HG03159 (cell line): ENCODE measurements around the gene ASB1.
"Not testable (repeated sequence)": the region's sequence is repeated elsewhere in the genome, so short reads cannot be mapped to it uniquely, and the experiment has no call there.

Source experiments
- ATAC-seq: cut with Tn5 transposase; IDR thresholded peaks from one replicate; pipeline ENCODE4 v1.9.1; 2021; ENCODE audit warnings: mild to moderate bottlenecking, moderate library complexity; ENCODE audit not compliant: unreplicated experiment

The ASB1 gene

GRCh38 chr2:238441262-238442114 is 14.8 kb downstream of the ASB1 start:
- ATAC-seq, result no peak

GRCh38 chr2:238442257-238442656 is 15.5 kb downstream of the ASB1 start:
- not testable (repeated sequence) for ATAC-seq

- ATAC-seq, result no peak
These were observed 17.5 kb downstream of the ASB1 start for GRCh38 chr2:238444242-238444641.

- no peak for ATAC-seq
These were observed 18.9 kb downstream of the ASB1 start for GRCh38 chr2:238445409-238446190.

GRCh38 chr2:238446371-238446770 is 19.6 kb downstream of the ASB1 start:
- ATAC-seq, result no peak

- ATAC-seq, result no peak
These were observed 21.6 kb downstream of the ASB1 start for GRCh38 chr2:238448031-238448955.

GRCh38 chr2:238449241-238449640 is 22.5 kb downstream of the ASB1 start:
- no peak for ATAC-seq

GRCh38 chr2:238449909-238450417 is 23.2 kb downstream of the ASB1 start:
- no peak for ATAC-seq

- ATAC-seq, result no peak
These were observed 23.7 kb downstream of the ASB1 start for GRCh38 chr2:238450440-238450861.

GRCh38 chr2:238453842-238454241 is 27.1 kb downstream of the ASB1 start:
- no peak for ATAC-seq

- ATAC-seq, result no peak
These were observed 29.7 kb downstream of the ASB1 start for GRCh38 chr2:238456449-238456848.

GRCh38 chr2:238456970-238457926 is 30.5 kb downstream of the ASB1 start:
- no peak for ATAC-seq

- ATAC-seq, result no peak
These were observed 31.2 kb downstream of the ASB1 start for GRCh38 chr2:238457927-238458324.

GRCh38 chr2:238458651-238459050 is 31.9 kb downstream of the ASB1 start:
- ATAC-seq, result no peak

- ATAC-seq, result no peak
These were observed 32.4 kb downstream of the ASB1 start for GRCh38 chr2:238459081-238459629.

GRCh38 chr2:238461051-238461450 is 34.3 kb downstream of the ASB1 start:
- no peak for ATAC-seq

- no peak for ATAC-seq
These were observed 34.8 kb downstream of the ASB1 start for GRCh38 chr2:238461491-238461890.

- no peak for ATAC-seq
These were observed 35.2 kb downstream of the ASB1 start for GRCh38 chr2:238461916-238462315.

- ATAC-seq, result no peak
These were observed 36.2 kb downstream of the ASB1 start for GRCh38 chr2:238462782-238463396.
